Pancreas (tissue), 10 donors: ENCODE results near the gene MAN2A2. TPM values are rescaled to one million over a fixed set of nuclear protein-coding genes. Genes with fewer than 3 reads are reported as not detected.
"Not testable (repeated sequence)": the region's sequence is repeated elsewhere in the genome, so short reads cannot be mapped to it uniquely, and the experiment has no call there.

Experiments
- ATAC-seq, 4 donors: fragments of 200-7000 bp; cut with Tn5 transposase; one replicate each; pipeline versions ENCODE4 v1.8.0 to v1.9.1; 2020; ENCODE audit warnings: mild to moderate bottlenecking in 4 of 4, moderate library complexity in 4 of 4
- DNase-seq, 6 donors: peaks; one replicate each; pipeline ENCODE4 v3.0.0-alpha.2; 2020
- FAIRE-seq: peaks from 2 replicates; lab custom pipeline; 2012; peaks lifted over from hg19 to GRCh38; lab: Jason Lieb, UNC
- H3K27ac ChIP-seq, 4 donors: fragments of 200-600 bp; sonication (generic); 1 replicate in 3 of 4; 2 replicates in 1 of 4; pipeline versions ENCODE4 v1.5.0 to v1.8.0; 2020
- H3K27me3 ChIP-seq, 4 donors: fragments of 200-600 bp; one replicate each; pipeline ENCODE4 v1.8.0; 2021
- H3K36me3 ChIP-seq, 3 donors: fragments of 200-600 bp; sonication (generic) in 1 of 3; one replicate each; pipeline versions ENCODE4 v1.5.0 to v1.8.0; 2020 to 2021
- H3K4me1 ChIP-seq, 3 donors: fragments of 200-600 bp; one replicate each; pipeline ENCODE4 v1.8.0; 2021
- H3K4me3 ChIP-seq, 4 donors: fragments of 200-600 bp; sonication (generic) in 2 of 4; one replicate each; pipeline versions ENCODE4 v1.5.0 to v1.8.0; 2020 to 2021
- H3K9me3 ChIP-seq, 4 donors: fragments of 200-600 bp; one replicate each; pipeline ENCODE4 v1.8.0; 2021
- WGBS, 2 donors: extraction: QIAGEN DNeasy Blood & Tissue Kit; methylation state at CpG; one replicate each; pipeline ENCODE4 v1.1.7; 2013; 5-methylcytosine and 5-hydroxymethylcytosine counted together
- intact Hi-C, 3 donors: fragments of 100-400 bp; cut with DNase I; formaldehyde crosslinking; loops; one replicate each; pipeline versions ENCODE4 v1.11.1 to v1.14.2; 2022
- polyA plus RNA-seq, 2 donors: library from polyadenylated mRNA; stranded (reverse); fragments of 200-250 nt; gene quantifications; one replicate each; pipeline ENCODE4 v1.2.3, GENCODE V29; 2013
- total RNA-seq, 6 donors: library from RNA; stranded (reverse); fragmentation: NEBNext Ultra II Directional in 4 of 6; extraction: Animal tissue kit (Norgen Biotek cat#: 25700) in 4 of 6; gene quantifications; one replicate each; pipeline versions ENCODE4 v1.2.1 to v1.2.4, GENCODE V29; 2021 to 2023
- TF ChIP-seq, protein P1 (sequence below), 4 donors: fragments of 200-600 bp; sonication (generic) in 3 of 4; IDR thresholded peaks; one replicate each; pipeline versions ENCODE4 v1.5.0 to v1.8.0; 2021; ENCODE audit warnings: antibody characterized with exemption in 4 of 4
- donor health status: healthy with polysubstance abuse.
- donor health status: DM: no; HTN: no; CAD: no; lungs with moderate emphysema.
- donor health status: DM: no; HTN: no; CAD: no.
- donor health status: control.
- donor health status: control.
- donor health status: Bipolar disorder and iron deficiency.
- donor health status: DM: yes; HTN: yes; CAD: no.
- donor health status: DM: no; HTN: no; CAD: no.
- donor health status: DM: no; HTN: no; CAD: no.
- donor health status: DM: yes; HTN: yes; CAD: no.

The MAN2A2 gene
- total and polyA plus RNA-seq, 8 donors, result 56.6 to 118 (median 67.7) TPM

DNA sequence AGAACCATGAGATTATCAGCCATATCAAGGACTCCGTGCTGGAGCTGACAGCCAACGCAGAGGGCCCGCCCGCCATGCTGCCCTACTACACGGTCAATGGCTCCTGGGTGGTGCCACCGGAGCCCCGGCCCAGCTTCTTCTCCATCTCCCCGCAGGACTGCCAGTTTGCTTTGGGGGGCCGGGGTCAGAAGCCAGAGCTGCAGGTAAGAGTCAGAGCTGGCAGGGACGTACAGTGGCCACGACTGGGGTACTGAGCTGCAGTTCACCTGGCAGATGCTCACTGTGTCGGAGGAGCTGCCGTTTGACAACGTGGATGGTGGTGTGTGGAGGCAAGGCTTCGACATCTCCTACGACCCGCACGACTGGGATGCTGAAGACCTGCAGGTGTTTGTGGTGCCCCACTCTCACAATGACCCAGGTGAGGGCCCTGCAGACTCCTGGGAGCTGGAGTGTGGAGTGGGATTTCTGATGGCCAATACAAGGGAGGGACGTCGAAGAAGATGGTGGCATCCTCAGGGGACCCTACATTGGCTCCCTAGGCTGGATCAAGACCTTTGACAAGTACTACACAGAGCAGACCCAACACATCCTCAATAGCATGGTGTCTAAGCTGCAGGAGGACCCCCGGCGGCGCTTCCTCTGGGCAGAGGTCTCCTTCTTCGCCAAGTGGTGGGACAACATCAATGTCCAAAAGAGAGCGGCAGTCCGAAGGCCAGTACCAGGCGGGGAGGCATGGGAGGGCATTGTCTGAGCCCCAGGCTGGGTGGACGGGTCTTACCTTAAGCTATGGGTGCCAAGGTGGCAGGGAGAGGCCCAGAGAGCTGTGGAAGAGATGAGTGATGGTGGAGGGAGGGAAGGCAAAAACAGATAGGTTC is 2.4 kb downstream of the MAN2A2 start:
- DNase-seq (peak in 1 of 6 donors; percentile 73), ATAC-seq (no peak), FAIRE-seq (no peak)
- TF ChIP-seq, protein P1, sequence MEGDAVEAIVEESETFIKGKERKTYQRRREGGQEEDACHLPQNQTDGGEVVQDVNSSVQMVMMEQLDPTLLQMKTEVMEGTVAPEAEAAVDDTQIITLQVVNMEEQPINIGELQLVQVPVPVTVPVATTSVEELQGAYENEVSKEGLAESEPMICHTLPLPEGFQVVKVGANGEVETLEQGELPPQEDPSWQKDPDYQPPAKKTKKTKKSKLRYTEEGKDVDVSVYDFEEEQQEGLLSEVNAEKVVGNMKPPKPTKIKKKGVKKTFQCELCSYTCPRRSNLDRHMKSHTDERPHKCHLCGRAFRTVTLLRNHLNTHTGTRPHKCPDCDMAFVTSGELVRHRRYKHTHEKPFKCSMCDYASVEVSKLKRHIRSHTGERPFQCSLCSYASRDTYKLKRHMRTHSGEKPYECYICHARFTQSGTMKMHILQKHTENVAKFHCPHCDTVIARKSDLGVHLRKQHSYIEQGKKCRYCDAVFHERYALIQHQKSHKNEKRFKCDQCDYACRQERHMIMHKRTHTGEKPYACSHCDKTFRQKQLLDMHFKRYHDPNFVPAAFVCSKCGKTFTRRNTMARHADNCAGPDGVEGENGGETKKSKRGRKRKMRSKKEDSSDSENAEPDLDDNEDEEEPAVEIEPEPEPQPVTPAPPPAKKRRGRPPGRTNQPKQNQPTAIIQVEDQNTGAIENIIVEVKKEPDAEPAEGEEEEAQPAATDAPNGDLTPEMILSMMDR (IDR thresholded peaks at IDR 0.05), result no peak
- no peak overlapping the region for H3K4me3 ChIP-seq
- H3K36me3 ChIP-seq, result peaks cover 0 to 26% (median 21%) of the 10 kb centered on the region in 3 donors
- 82 to 85% methylated on average over 28 of the region's 28 CpGs for WGBS, 2 donors
- no peaks in the 10 kb centered on the region for H3K27me3 ChIP-seq
- H3K9me3 ChIP-seq, result no peaks in the 10 kb centered on the region
- peak overlapping the region in 3 of 4 donors; percentile 11 to 42 (median 33) for H3K27ac ChIP-seq
- peaks cover 10 to 41% (median 22%) of the 10 kb centered on the region in 3 donors for H3K4me1 ChIP-seq
- intact Hi-C loops, result no loop called here

DNA sequence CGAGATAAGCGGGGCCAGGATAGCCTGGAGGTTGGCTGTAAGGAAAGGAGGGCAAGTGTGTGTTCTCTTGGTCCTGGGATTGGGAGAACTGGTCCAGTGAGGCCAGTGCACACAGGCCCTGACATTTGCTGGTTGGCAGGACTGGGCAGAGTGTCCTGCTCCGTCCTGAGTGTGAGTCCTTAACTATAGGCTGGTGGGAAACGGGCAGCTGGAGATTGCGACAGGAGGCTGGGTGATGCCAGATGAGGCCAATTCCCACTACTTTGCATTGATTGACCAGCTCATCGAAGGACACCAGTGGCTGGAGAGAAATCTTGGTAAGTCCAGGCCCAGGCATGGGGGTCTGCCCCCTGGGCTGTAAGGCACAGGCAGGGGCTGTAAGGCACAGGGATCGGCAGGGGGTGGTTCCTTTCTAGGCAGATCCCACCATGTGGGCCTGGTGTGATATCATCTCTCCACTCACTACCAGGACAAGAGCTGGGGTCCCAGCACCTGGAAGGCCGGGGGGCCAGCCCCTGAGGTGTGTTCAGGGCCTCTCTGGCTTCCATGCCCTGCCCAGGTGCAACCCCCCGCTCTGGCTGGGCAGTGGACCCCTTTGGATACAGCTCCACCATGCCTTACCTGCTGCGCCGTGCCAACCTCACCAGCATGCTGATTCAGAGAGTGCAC is 3.2 kb downstream of the MAN2A2 start:
- no peaks in the 10 kb centered on the region for H3K9me3 ChIP-seq
- TF ChIP-seq, protein P1 (IDR thresholded peaks at IDR 0.05), result no peak
- intact Hi-C loops, result no loop called here
- no peaks in the 10 kb centered on the region for H3K27me3 ChIP-seq
- H3K4me3 ChIP-seq, result no peak overlapping the region
- FAIRE-seq, result no peak
- peak overlapping the region in 3 of 4 donors; percentile 11 to 42 (median 33) for H3K27ac ChIP-seq
- H3K36me3 ChIP-seq, result peaks cover 4 to 34% (median 28%) of the 10 kb centered on the region in 3 donors
- peaks cover 10 to 41% (median 22%) of the 10 kb centered on the region in 3 donors for H3K4me1 ChIP-seq
- peak; percentile 81 to 91 (median 90) for DNase-seq
- ATAC-seq, result peak; percentile 50 to 62 (median 54)
- 56 to 61% methylated on average over 11 of the region's 11 CpGs for WGBS, 2 donors

DNA sequence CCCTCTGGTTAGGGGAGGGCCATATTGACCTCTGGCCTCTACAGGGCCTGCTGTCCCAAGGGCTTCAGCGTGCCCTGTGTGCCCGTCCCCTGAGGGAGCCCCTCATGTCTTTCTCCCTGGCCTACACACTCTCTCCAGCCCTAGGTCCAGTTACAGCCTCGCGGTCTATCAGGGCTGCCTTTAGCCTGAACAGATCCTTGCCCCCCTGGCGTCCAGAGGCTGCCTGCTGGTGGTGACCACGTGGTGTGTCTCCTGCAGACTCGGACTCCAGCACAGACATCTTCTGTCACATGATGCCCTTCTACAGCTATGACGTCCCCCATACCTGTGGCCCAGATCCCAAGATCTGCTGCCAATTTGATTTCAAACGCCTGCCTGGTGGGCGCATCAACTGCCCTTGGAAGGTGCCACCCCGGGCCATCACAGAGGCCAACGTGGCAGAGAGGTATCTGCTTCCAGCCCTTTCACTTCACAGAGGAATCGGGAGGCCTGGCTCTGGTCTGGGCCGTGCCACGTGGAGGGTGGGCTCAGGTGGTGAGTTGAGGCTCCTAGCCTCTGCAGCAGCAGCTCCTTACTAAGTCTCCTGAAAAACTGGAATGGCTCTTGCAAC is 4.1 kb downstream of the MAN2A2 start:
- no peak overlapping the region for H3K27ac ChIP-seq
- WGBS, 2 donors, result 79 to 83% methylated on average over 15 of the region's 15 CpGs
- H3K9me3 ChIP-seq, result no peaks in the 10 kb centered on the region
- peaks cover 9 to 42% (median 36%) of the 10 kb centered on the region in 3 donors for H3K36me3 ChIP-seq
- intact Hi-C loops, result no loop called here
- TF ChIP-seq, protein P1 (IDR thresholded peaks at IDR 0.05), result no peak
- FAIRE-seq, result no peak
- DNase-seq, result peak in 1 of 6 donors; percentile 55
- peaks cover 10 to 34% (median 22%) of the 10 kb centered on the region in 3 donors for H3K4me1 ChIP-seq
- H3K4me3 ChIP-seq, result no peak overlapping the region
- no peaks in the 10 kb centered on the region for H3K27me3 ChIP-seq
- ATAC-seq, result no peak

DNA sequence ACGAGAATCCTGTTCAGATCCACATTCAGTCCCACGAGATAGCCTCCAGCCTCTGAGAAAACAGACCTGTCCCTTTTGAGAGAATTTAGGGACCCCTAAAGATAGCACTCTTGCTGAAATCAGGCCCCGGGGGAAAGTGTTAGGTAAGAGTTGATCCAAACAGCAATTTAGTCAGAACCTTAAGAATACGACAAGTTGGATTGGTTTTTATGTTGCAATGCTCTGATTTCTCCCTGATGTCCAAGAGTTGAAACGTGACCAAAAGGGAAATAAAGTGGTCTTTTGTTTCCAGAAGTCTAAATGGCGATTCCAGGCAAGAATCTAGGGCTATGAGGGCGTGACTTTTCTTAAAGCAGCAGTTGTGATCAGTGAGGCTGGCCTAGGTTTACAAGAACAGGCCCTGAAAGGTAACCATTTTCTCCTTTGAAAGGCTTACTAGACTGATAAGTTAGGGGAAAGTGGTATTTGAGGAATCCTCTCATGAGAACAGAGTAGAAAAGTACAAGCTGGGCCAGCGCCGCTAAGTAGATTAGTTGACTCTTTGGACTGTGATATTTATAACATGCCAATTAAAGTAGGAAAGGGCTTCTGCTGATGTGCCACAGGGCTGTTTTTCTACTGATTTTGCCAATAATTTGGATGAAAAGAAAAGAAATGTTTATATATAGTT is 4.9 kb downstream of the MAN2A2 start:
- H3K4me1 ChIP-seq, result peaks cover 10 to 34% (median 22%) of the 10 kb centered on the region in 3 donors
- ATAC-seq (no peak), DNase-seq (no peak), FAIRE-seq (no peak)
- H3K9me3 ChIP-seq, result no peaks in the 10 kb centered on the region
- H3K4me3 ChIP-seq, result no peak overlapping the region
- intact Hi-C loops, result no loop called here
- peaks cover 13 to 50% (median 43%) of the 10 kb centered on the region in 3 donors for H3K36me3 ChIP-seq
- no peaks in the 10 kb centered on the region for H3K27me3 ChIP-seq
- peak overlapping the region in 1 of 4 donors; percentile 22 for H3K27ac ChIP-seq
- TF ChIP-seq, protein P1 (IDR thresholded peaks at IDR 0.05), result no peak
- 54 to 62% methylated on average over 9 of the region's 9 CpGs for WGBS, 2 donors

DNA sequence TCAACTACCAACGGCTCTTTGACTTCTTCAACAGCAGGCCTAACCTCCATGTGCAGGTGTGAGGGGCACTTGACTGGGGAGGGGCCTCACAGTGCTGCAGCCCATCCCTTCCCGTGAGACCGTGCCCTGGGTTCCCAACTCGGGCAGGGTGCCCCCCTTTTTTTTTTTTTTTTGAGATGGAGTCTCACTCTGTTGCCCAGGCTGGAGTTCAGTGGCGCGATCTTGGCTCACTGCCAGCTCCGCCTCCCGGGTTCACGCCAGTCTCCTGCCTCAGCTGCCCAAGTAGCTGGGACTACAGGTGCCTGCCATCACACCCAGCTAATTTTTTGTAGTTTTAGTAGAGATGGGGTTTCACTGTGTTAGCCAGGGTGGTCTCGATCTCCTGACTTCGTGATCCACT is 6.3 kb downstream of the MAN2A2 start:
- 75% methylated on average over 11 of the region's 11 CpGs for WGBS, 2 donors
- H3K9me3 ChIP-seq, H3K27me3 ChIP-seq, H3K4me3 ChIP-seq, FAIRE-seq, ATAC-seq, intact Hi-C loops, H3K27ac ChIP-seq, DNase-seq: not testable (repeated sequence)
- Histone ChIP-seq H3K36me3 (peaks cover 13 to 65% (median 56%) of the 10 kb centered on the region in 3 donors), H3K4me1 (peaks cover 10 to 28% (median 20%) of the 10 kb centered on the region in 3 donors)
